GM23338 (cell line): ENCODE results near the gene CLPX.

Experiments
- CREB1 ChIP-seq: fragments of 250-450 bp; sonication (Bioruptor Pico); IDR thresholded peaks from 2 replicates; pipeline ENCODE4 v1.5.0; 2020; ENCODE audit warnings: low read depth, mild to moderate bottlenecking, moderate library complexity
- CTCF ChIP-seq, 2 experiments: fragments of 200-600 bp in 1 of 2; sonication (generic) in 1 of 2; conservative IDR thresholded peaks; 2 replicates each; pipeline versions ENCODE4 v1.5.1 to v1.6.1; 2016 to 2017; ENCODE audit warnings: antibody characterized with exemption in 2 of 2, low read depth in 2 of 2, mild to moderate bottlenecking in 2 of 2, moderate library complexity in 1 of 2
- EZH2 ChIP-seq: fragments of 200-600 bp; sonication (generic); IDR thresholded peaks from one replicate; pipeline ENCODE4 v1.8.0; 2017; ENCODE audit warnings: antibody characterized with exemption, mild to moderate bottlenecking, low read depth; ENCODE audit not compliant: unreplicated experiment
- EZH2phosphoT487 ChIP-seq: fragments of 200-600 bp; sonication (generic); IDR thresholded peaks from one replicate; pipeline ENCODE4 v1.8.1; 2018; ENCODE audit warnings: antibody characterized with exemption; ENCODE audit not compliant: unreplicated experiment
- POLR2AphosphoS5 ChIP-seq: IDR thresholded peaks from 2 replicates; pipeline ENCODE4 v1.6.1; 2016; ENCODE audit warnings: antibody characterized with exemption, low read depth
- REST ChIP-seq: IDR thresholded peaks from one replicate; pipeline ENCODE4 v1.6.1; 2018; ENCODE audit warnings: antibody characterized with exemption; ENCODE audit not compliant: unreplicated experiment
- ZNF114 ChIP-seq: fragments of 250-450 bp; sonication (Bioruptor Pico); IDR thresholded peaks from 2 replicates; pipeline ENCODE4 v1.5.0; 2020; ENCODE audit warnings: mild to moderate bottlenecking, moderate library complexity
- TF ChIP-seq, protein P1 (sequence below): fragments of 250-450 bp; sonication (Bioruptor Pico); IDR thresholded peaks from 2 replicates; pipeline ENCODE4 v1.5.0; 2020; ENCODE audit warnings: mild to moderate bottlenecking, moderate library complexity

- no peak for TF ChIP-seq CTCF (conservative IDR thresholded peaks at IDR 0.05; ENCODE audit: low read depth in 2 of 2)
- TF ChIP-seq POLR2AphosphoS5: no peak
- TF ChIP-seq EZH2: no peak
- no peak for TF ChIP-seq REST
- no peak for TF ChIP-seq EZH2phosphoT487
- no peak for TF ChIP-seq CREB1 (CRISPR knock-in tag)
- TF ChIP-seq ZNF114 (CRISPR knock-in tag): no peak
- TF ChIP-seq, protein P1, sequence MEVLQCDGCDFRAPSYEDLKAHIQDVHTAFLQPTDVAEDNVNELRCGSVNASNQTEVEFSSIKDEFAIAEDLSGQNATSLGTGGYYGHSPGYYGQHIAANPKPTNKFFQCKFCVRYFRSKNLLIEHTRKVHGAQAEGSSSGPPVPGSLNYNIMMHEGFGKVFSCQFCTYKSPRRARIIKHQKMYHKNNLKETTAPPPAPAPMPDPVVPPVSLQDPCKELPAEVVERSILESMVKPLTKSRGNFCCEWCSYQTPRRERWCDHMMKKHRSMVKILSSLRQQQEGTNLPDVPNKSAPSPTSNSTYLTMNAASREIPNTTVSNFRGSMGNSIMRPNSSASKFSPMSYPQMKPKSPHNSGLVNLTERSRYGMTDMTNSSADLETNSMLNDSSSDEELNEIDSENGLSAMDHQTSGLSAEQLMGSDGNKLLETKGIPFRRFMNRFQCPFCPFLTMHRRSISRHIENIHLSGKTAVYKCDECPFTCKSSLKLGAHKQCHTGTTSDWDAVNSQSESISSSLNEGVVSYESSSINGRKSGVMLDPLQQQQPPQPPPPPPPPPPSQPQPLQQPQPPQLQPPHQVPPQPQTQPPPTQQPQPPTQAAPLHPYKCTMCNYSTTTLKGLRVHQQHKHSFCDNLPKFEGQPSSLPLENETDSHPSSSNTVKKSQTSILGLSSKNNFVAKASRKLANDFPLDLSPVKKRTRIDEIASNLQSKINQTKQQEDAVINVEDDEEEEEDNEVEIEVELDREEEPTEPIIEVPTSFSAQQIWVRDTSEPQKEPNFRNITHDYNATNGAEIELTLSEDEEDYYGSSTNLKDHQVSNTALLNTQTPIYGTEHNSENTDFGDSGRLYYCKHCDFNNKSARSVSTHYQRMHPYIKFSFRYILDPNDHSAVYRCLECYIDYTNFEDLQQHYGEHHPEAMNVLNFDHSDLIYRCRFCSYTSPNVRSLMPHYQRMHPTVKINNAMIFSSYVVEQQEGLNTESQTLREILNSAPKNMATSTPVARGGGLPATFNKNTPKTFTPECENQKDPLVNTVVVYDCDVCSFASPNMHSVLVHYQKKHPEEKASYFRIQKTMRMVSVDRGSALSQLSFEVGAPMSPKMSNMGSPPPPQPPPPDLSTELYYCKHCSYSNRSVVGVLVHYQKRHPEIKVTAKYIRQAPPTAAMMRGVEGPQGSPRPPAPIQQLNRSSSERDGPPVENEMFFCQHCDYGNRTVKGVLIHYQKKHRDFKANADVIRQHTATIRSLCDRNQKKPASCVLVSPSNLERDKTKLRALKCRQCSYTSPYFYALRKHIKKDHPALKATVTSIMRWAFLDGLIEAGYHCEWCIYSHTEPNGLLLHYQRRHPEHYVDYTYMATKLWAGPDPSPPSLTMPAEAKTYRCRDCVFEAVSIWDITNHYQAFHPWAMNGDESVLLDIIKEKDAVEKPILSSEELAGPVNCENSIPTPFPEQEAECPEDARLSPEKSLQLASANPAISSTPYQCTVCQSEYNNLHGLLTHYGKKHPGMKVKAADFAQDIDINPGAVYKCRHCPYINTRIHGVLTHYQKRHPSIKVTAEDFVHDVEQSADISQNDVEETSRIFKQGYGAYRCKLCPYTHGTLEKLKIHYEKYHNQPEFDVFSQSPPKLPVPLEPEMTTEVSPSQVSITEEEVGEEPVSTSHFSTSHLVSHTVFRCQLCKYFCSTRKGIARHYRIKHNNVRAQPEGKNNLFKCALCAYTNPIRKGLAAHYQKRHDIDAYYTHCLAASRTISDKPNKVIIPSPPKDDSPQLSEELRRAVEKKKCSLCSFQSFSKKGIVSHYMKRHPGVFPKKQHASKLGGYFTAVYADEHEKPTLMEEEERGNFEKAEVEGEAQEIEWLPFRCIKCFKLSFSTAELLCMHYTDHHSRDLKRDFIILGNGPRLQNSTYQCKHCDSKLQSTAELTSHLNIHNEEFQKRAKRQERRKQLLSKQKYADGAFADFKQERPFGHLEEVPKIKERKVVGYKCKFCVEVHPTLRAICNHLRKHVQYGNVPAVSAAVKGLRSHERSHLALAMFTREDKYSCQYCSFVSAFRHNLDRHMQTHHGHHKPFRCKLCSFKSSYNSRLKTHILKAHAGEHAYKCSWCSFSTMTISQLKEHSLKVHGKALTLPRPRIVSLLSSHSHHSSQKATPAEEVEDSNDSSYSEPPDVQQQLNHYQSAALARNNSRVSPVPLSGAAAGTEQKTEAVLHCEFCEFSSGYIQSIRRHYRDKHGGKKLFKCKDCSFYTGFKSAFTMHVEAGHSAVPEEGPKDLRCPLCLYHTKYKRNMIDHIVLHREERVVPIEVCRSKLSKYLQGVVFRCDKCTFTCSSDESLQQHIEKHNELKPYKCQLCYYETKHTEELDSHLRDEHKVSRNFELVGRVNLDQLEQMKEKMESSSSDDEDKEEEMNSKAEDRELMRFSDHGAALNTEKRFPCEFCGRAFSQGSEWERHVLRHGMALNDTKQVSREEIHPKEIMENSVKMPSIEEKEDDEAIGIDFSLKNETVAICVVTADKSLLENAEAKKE (CRISPR knock-in tag): no peak
Measured at GRCh38 chr15:65213241-65213640, 28.1 kb upstream of the CLPX start.
